Loucy (cell line): ENCODE measurements around the gene CCL21.

ENCODE experiments used
- EZH2phosphoT487 ChIP-seq: fragments of 200-600 bp; IDR thresholded peaks from 2 replicates; pipeline ENCODE4 v1.6.1; 2018; ENCODE audit warnings: antibody characterized with exemption, mild to moderate bottlenecking, moderate library complexity, borderline replicate concordance
- TF ChIP-seq, protein P1 (sequence below): fragments of 200-600 bp; sonication (generic); conservative IDR thresholded peaks from 2 replicates; pipeline ENCODE4 v1.5.1; 2014; ENCODE audit warnings: mild to moderate bottlenecking, antibody characterized with exemption, low read length

GRCh38 chr9:34659592-34660253 is 50.2 kb downstream of the CCL21 start:
- TF ChIP-seq, protein P1, sequence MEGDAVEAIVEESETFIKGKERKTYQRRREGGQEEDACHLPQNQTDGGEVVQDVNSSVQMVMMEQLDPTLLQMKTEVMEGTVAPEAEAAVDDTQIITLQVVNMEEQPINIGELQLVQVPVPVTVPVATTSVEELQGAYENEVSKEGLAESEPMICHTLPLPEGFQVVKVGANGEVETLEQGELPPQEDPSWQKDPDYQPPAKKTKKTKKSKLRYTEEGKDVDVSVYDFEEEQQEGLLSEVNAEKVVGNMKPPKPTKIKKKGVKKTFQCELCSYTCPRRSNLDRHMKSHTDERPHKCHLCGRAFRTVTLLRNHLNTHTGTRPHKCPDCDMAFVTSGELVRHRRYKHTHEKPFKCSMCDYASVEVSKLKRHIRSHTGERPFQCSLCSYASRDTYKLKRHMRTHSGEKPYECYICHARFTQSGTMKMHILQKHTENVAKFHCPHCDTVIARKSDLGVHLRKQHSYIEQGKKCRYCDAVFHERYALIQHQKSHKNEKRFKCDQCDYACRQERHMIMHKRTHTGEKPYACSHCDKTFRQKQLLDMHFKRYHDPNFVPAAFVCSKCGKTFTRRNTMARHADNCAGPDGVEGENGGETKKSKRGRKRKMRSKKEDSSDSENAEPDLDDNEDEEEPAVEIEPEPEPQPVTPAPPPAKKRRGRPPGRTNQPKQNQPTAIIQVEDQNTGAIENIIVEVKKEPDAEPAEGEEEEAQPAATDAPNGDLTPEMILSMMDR = no peak
- no peak for TF ChIP-seq EZH2phosphoT487
